ENCODE measurements around the gene TRPM3. TPM values are rescaled to one million over a fixed set of nuclear protein-coding genes. Genes with fewer than 3 reads are reported as not detected.

TRPM3 gene
- total RNA-seq, 1 donor from 2014 or later: 0.22 TPM

DNA sequence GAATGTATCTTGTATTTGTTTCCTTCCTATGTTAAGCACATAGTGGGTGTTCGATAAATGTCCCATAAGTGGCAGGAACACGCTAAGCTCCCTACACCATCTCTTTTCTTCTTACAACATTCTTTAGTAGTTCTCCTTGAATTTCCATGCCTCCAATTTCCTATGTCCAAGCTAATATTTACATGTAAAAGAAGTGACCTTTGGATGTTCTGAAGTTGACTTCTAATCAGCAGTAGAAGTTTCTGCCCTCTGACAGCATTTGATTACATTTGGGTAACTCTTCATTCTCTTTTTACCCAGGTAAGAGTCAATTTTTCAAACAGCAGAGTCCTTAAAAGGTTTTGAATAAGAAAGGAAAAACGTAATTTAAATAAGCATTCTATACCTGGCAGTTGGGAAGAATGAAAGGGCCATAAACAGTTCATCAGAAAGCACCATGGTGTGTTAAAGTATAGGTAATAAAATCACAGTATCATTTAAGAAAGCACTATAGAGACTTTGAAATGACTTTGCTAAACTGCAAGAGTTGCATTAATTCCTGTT is 78.9 kb downstream of the TRPM3 start:
- intact Hi-C loops (cut with micrococcal nuclease): no loop called here
- no peak overlapping the region for H3K4me3 ChIP-seq
- H3K4me1 ChIP-seq: no peaks in the 10 kb centered on the region
- H3K27me3 ChIP-seq (ENCODE audit: low read depth): no peaks in the 10 kb centered on the region
- no peaks in the 10 kb centered on the region for H3K9me3 ChIP-seq (replicated peaks)
- no peak for DNase-seq
- H3K27ac ChIP-seq (replicated peaks): no peak overlapping the region
- no peaks in the 10 kb centered on the region for H3K36me3 ChIP-seq
- TF ChIP-seq, protein P1, sequence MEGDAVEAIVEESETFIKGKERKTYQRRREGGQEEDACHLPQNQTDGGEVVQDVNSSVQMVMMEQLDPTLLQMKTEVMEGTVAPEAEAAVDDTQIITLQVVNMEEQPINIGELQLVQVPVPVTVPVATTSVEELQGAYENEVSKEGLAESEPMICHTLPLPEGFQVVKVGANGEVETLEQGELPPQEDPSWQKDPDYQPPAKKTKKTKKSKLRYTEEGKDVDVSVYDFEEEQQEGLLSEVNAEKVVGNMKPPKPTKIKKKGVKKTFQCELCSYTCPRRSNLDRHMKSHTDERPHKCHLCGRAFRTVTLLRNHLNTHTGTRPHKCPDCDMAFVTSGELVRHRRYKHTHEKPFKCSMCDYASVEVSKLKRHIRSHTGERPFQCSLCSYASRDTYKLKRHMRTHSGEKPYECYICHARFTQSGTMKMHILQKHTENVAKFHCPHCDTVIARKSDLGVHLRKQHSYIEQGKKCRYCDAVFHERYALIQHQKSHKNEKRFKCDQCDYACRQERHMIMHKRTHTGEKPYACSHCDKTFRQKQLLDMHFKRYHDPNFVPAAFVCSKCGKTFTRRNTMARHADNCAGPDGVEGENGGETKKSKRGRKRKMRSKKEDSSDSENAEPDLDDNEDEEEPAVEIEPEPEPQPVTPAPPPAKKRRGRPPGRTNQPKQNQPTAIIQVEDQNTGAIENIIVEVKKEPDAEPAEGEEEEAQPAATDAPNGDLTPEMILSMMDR (IDR thresholded peaks at IDR 0.05; ENCODE audit: borderline replicate concordance): no peak

DNA sequence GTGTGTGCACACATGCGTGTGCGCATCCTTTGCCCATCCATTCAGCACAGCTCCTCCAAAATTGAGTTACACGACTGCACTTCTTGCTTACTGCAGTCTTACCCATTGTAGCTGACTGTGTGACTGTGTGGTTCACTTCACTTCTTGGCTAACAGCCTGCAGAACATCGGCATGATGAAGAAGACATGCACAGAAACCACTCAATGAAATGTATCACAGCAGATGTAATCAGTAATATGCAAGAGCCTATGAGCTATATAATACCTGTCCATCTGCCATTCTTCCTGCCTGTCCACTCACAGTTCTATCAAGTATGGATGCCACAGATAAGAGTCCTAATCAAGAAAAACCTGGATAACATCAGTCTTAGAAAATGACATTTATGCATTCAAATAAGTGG is 83.9 kb downstream of the TRPM3 start:
- Histone ChIP-seq H3K27me3 (ENCODE audit: low read depth) (no peaks in the 10 kb centered on the region), H3K4me1 (no peaks in the 10 kb centered on the region), H3K9me3 (replicated peaks) (no peaks in the 10 kb centered on the region), H3K4me3 (no peak overlapping the region), H3K36me3 (no peaks in the 10 kb centered on the region), H3K27ac (replicated peaks) (no peak overlapping the region)
- TF ChIP-seq, protein P1 (IDR thresholded peaks at IDR 0.05; ENCODE audit: borderline replicate concordance): no peak
- intact Hi-C loops (cut with micrococcal nuclease): no loop called here
- no peak for DNase-seq

DNA sequence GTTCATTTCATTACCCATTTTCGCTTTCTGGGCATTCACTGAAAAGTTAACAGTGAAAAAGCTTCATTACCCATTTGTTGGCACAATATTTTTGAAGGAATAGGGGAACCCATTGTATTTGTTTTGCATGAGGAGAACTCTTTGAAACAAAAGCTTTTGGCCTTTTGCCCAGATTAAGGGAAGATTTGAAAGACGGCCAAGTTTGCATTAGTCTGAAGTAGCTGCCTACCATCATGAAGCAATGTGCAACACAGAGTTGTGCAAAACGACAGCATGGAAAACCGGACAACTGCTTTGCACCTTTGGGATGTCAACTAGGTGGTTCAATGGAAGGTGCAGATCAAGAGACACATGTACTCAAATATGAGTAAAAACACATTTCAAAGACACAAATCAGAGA is 84.9 kb downstream of the TRPM3 start:
- intact Hi-C loops (cut with micrococcal nuclease): no loop called here
- no peak for DNase-seq
- TF ChIP-seq, protein P1 (IDR thresholded peaks at IDR 0.05; ENCODE audit: borderline replicate concordance): no peak
- Histone ChIP-seq H3K4me1 (no peaks in the 10 kb centered on the region), H3K27ac (replicated peaks) (no peak overlapping the region), H3K36me3 (no peaks in the 10 kb centered on the region), H3K9me3 (replicated peaks) (no peaks in the 10 kb centered on the region), H3K4me3 (no peak overlapping the region), H3K27me3 (ENCODE audit: low read depth) (no peaks in the 10 kb centered on the region)

DNA sequence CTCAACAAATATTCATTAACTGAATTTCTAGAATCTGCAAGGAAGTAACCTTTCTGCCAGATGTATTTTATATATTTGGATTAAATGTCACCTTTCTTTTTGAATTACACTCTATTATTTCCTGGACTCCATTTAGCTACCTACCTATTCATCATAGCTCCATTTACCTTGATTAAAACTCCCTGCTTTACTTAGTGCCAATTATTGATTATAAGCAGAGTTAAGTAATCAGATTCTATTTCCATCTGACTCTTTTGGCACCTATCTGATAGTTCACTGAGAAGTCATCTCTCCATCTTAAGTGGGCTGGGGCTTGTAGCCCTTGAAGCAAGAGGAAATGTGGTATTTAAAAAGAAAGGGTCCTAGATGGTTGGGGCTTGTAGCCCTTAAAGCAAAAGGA is 88.6 kb downstream of the TRPM3 start:
- intact Hi-C loops (cut with micrococcal nuclease): no loop called here

DNA sequence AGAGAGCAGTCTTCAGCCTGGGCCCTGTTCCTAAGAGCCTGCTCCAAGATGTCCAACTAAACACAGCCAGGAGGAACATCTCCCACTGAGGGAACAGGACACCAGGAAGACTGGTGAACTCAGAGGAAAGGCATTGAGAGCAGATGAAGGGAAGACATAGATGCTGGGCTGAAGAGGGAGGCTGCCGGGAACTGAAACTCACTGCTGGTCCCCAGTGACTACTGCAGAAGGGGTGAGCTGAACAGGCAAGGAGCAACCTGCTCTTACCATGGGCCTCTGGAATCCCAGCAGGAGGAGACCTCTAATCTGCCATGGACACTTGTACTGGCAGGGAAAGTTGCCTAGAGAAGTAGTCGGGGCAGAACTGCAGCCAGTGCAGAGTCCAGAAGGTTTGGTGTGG is 95.7 kb downstream of the TRPM3 start:
- Histone ChIP-seq H3K9me3 (replicated peaks) (peaks cover 4% of the 10 kb centered on the region), H3K36me3 (no peaks in the 10 kb centered on the region), H3K27me3 (ENCODE audit: low read depth) (no peaks in the 10 kb centered on the region), H3K4me1 (no peaks in the 10 kb centered on the region), H3K27ac (replicated peaks) (no peak overlapping the region), H3K4me3 (no peak overlapping the region)
- DNase-seq: no peak
- intact Hi-C loops (cut with micrococcal nuclease): no loop called here
- TF ChIP-seq, protein P1 (IDR thresholded peaks at IDR 0.05; ENCODE audit: borderline replicate concordance): no peak

More for the DNA sequence above, 88.6 kb downstream of the TRPM3 start:
- H3K4me3 ChIP-seq: no peak overlapping the region
- no peaks in the 10 kb centered on the region for H3K9me3 ChIP-seq (replicated peaks)
- DNase-seq: no peak
- no peaks in the 10 kb centered on the region for H3K27me3 ChIP-seq (ENCODE audit: low read depth)
- TF ChIP-seq, protein P1 (IDR thresholded peaks at IDR 0.05; ENCODE audit: borderline replicate concordance): no peak
- no peaks in the 10 kb centered on the region for H3K36me3 ChIP-seq
- H3K4me1 ChIP-seq: no peaks in the 10 kb centered on the region
- H3K27ac ChIP-seq (replicated peaks): no peak overlapping the region

Measured in left ventricle myocardium inferior (tissue), 1 donor.